Sciatic nerve (tissue), 2 donors: Measurements from ENCODE around the gene ATP8B3. TPM values are rescaled to one million over a fixed set of nuclear protein-coding genes. Genes with fewer than 3 reads are reported as not detected.
"Not testable (repeated sequence)": the region's sequence is repeated elsewhere in the genome, so short reads cannot be mapped to it uniquely, and the experiment has no call there.

Experiments
- ATAC-seq: fragments of 200-7000 bp; cut with Tn5 transposase; one replicate; pipeline ENCODE4 v1.9.1; 2020; ENCODE audit warnings: mild to moderate bottlenecking, moderate library complexity
- DNase-seq: peaks from one replicate; pipeline ENCODE4 v3.0.0-alpha.2; 2020; ENCODE audit warnings: low spot score
- intact Hi-C: fragments of 100-400 bp; cut with DNase I; formaldehyde crosslinking; loops from one replicate; pipeline ENCODE4 v1.14.2; 2022
- total RNA-seq: library from RNA; stranded (reverse); fragmentation: NEBNext Ultra II Directional; extraction: Animal tissue kit (Norgen Biotek cat#: 25700); gene quantifications from one replicate; pipeline ENCODE4 v1.2.1, GENCODE V29; 2021
- donor health status: DM: no; HTN: no; CAD: no.
- donor health status: DM: no; HTN: no; CAD: no.

ATP8B3 gene
- total RNA-seq, 1 donor from 2014 or later = 2.3 TPM

- intact Hi-C loops = no loop called here
- ATAC-seq = no peak
- DNase-seq = no peak
Measured at GRCh38 chr19:1807030-1807694, 4.9 kb downstream of the ATP8B3 start.

GRCh38 chr19:1806184-1807029 lies 5.7 kb downstream of the ATP8B3 start:
- DNase-seq = no peak
- ATAC-seq = no peak
- intact Hi-C loops = no loop called here

- DNase-seq = no peak
- intact Hi-C loops = no loop called here
- no peak for ATAC-seq
Measured at GRCh38 chr19:1805401-1806183, 6.5 kb downstream of the ATP8B3 start.

- ATAC-seq = no peak
- intact Hi-C loops = no loop called here
- no peak for DNase-seq
Measured at GRCh38 chr19:1804858-1805257, 7.2 kb downstream of the ATP8B3 start.

GRCh38 chr19:1799695-1800342 lies 12.3 kb downstream of the ATP8B3 start:
- intact Hi-C loops = loop anchor here (1.0 kb wide), 1 partner anchor 29 kb away; no protein-coding TSS in a partner anchor
- no peak for DNase-seq

GRCh38 chr19:1797313-1797712 lies 14.8 kb downstream of the ATP8B3 start:
- intact Hi-C loops, DNase-seq, ATAC-seq: not testable (repeated sequence)

More at GRCh38 chr19:1799695-1800342, 12.3 kb downstream of the ATP8B3 start:
- ATAC-seq = no peak

GRCh38 chr19:1796395-1797142 lies 15.5 kb downstream of the ATP8B3 start:
- intact Hi-C loops = no loop called here
- DNase-seq = no peak
- no peak for ATAC-seq

- intact Hi-C loops = no loop called here
- ATAC-seq = no peak
- DNase-seq = no peak
Measured at GRCh38 chr19:1794424-1795172, 17.5 kb downstream of the ATP8B3 start.

GRCh38 chr19:1791879-1792278 lies 20.2 kb downstream of the ATP8B3 start:
- ATAC-seq (no peak), DNase-seq (no peak)
- intact Hi-C loops = no loop called here

- ATAC-seq = no peak
- no peak for DNase-seq
- intact Hi-C loops = no loop called here
Measured at GRCh38 chr19:1790054-1790792, 21.9 kb downstream of the ATP8B3 start.

- intact Hi-C loops = no loop called here
- ATAC-seq (no peak), DNase-seq (no peak)
Measured at GRCh38 chr19:1789261-1790041, 22.6 kb downstream of the ATP8B3 start.

GRCh38 chr19:1787116-1787515 lies 25.0 kb downstream of the ATP8B3 start:
- ATAC-seq (no peak), DNase-seq (no peak)
- intact Hi-C loops = no loop called here

- ATAC-seq (no peak), DNase-seq (no peak)
- intact Hi-C loops = no loop called here
Measured at GRCh38 chr19:1786668-1787067, 25.4 kb downstream of the ATP8B3 start.

GRCh38 chr19:1785310-1785709 lies 26.8 kb downstream of the ATP8B3 start:
- DNase-seq = no peak
- intact Hi-C loops = no loop called here
- ATAC-seq = no peak

GRCh38 chr19:1783874-1784273 lies 28.2 kb downstream of the ATP8B3 start:
- DNase-seq (no peak), ATAC-seq (no peak)
- intact Hi-C loops = no loop called here

- intact Hi-C loops = no loop called here
- ATAC-seq = no peak
- DNase-seq = no peak
Measured at GRCh38 chr19:1783354-1783753, 28.7 kb downstream of the ATP8B3 start.
